Jurkat, Clone E6-1 (cell line): ENCODE measurements around the gene EYS. TPM values are rescaled to one million over a fixed set of nuclear protein-coding genes. Genes with fewer than 3 reads are reported as not detected.

Experiments
- DNase-seq: peaks from one replicate; pipeline ENCODE4 v3.0.0-alpha.2; 2011; ENCODE audit warnings: low read depth, low spot score
- H3K4me3 ChIP-seq: 2 replicates; pipeline ENCODE4 v1.5.1; 2011; ENCODE audit warnings: mild to moderate bottlenecking, low read length, control low read depth, moderate library complexity
- polyA plus RNA-seq: library from polyadenylated mRNA; unstranded; fragments of >200 nt; gene quantifications from one replicate; pipeline ENCODE4 v1.2.1, GENCODE V29; 2012; ENCODE audit warnings: missing spikeins; ENCODE audit not compliant: insufficient read length, insufficient read depth

EYS gene
- not detected for polyA plus RNA-seq

- no peak within 1 kb of the TSS for H3K4me3 ChIP-seq
- no peak for DNase-seq
Observed at GRCh38 chr6:65707126-65707826, at the start of gene EYS. Gene EYS (minus strand): TSS chr6:65707226. CDS start chr6:65495410, 211,816 bp downstream.

GRCh38 chr6:65746302-65746701, 39.3 kb upstream of the EYS start:
- DNase-seq = no peak
- no peak overlapping the region for H3K4me3 ChIP-seq

GRCh38 chr6:65745614-65746013, 38.6 kb upstream of the EYS start:
- no peak for DNase-seq
- H3K4me3 ChIP-seq = no peak overlapping the region

GRCh38 chr6:65728879-65729479, 22.0 kb upstream of the EYS start:
- no peak for DNase-seq
- no peak overlapping the region for H3K4me3 ChIP-seq

- no peak overlapping the region for H3K4me3 ChIP-seq
- DNase-seq = no peak
Observed at GRCh38 chr6:65719101-65719500, 12.1 kb upstream of the EYS start.

- H3K4me3 ChIP-seq = no peak overlapping the region
- DNase-seq = no peak
Observed at GRCh38 chr6:65711531-65711930, 4.5 kb upstream of the EYS start.

GRCh38 chr6:65709099-65709830, 2.2 kb upstream of the EYS start:
- DNase-seq = no peak
- H3K4me3 ChIP-seq = no peak overlapping the region

GRCh38 chr6:65708162-65708561, 1.1 kb upstream of the EYS start:
- no peak for DNase-seq
- H3K4me3 ChIP-seq = no peak overlapping the region

- DNase-seq = no peak
Observed at GRCh38 chr6:65706436-65706835, 590 bp downstream of the EYS start.

GRCh38 chr6:65701325-65701724, 5.7 kb downstream of the EYS start:
- H3K4me3 ChIP-seq = no peak overlapping the region
- no peak for DNase-seq

More at GRCh38 chr6:65706436-65706835, 590 bp downstream of the EYS start:
- H3K4me3 ChIP-seq = no peak overlapping the region

- no peak for DNase-seq
- H3K4me3 ChIP-seq = no peak overlapping the region
Observed at GRCh38 chr6:65700561-65700960, 6.5 kb downstream of the EYS start.

- H3K4me3 ChIP-seq = no peak overlapping the region
- DNase-seq = no peak
Observed at GRCh38 chr6:65692109-65692508, 14.9 kb downstream of the EYS start.

- no peak overlapping the region for H3K4me3 ChIP-seq
- no peak for DNase-seq
Observed at GRCh38 chr6:65680232-65680631, 26.8 kb downstream of the EYS start.

- DNase-seq = peak; percentile 6
- H3K4me3 ChIP-seq = no peak overlapping the region
Observed at GRCh38 chr6:65671922-65672321, 35.1 kb downstream of the EYS start.

- no peak overlapping the region for H3K4me3 ChIP-seq
- no peak for DNase-seq
Observed at GRCh38 chr6:65667916-65668656, 38.9 kb downstream of the EYS start.

GRCh38 chr6:65650086-65650485, 56.9 kb downstream of the EYS start:
- DNase-seq = no peak
- no peak overlapping the region for H3K4me3 ChIP-seq

- DNase-seq = no peak
- no peak overlapping the region for H3K4me3 ChIP-seq
Observed at GRCh38 chr6:65649392-65649791, 57.6 kb downstream of the EYS start.

- no peak overlapping the region for H3K4me3 ChIP-seq
- DNase-seq = peak; percentile 67
Observed at GRCh38 chr6:65646544-65646943, 60.5 kb downstream of the EYS start.

GRCh38 chr6:65642776-65643175, 64.2 kb downstream of the EYS start:
- DNase-seq = no peak
- no peak overlapping the region for H3K4me3 ChIP-seq
